Mammary epithelial cell (primary cell): ENCODE measurements around the gene DIABLO.

Experiments
- CTCF ChIP-seq, 2 donors: IDR thresholded peaks in 1 of 2; conservative IDR thresholded peaks in 1 of 2; 2 replicates each; pipeline ENCODE4 v1.5.1; 2011 to 2012; ENCODE audit warnings: inconsistent platforms in 2 of 2, low read length in 2 of 2, mild to moderate bottlenecking in 2 of 2, control low read depth in 1 of 2, low read depth in 1 of 2; ENCODE audit not compliant: insufficient read depth in 1 of 2; ENCODE audit errors: extremely low read depth in 1 of 2
- EZH2 ChIP-seq: IDR thresholded peaks from 2 replicates; pipeline ENCODE4 v1.6.1; 2012; ENCODE audit warnings: low read length, inconsistent platforms, borderline replicate concordance

GRCh38 chr12:122216445-122216844 lies 9.4 kb downstream of the DIABLO start:
- no peak for TF ChIP-seq CTCF (conservative IDR thresholded peaks at IDR 0.05 in 1 of 2, IDR thresholded peaks at IDR 0.05 in 1 of 2; ENCODE audit: extremely low read depth in 1 of 2, insufficient read depth in 1 of 2, low read depth in 1 of 2, low read length in 2 of 2)
- no peak for TF ChIP-seq EZH2
